NCI-H2081 treated with DMSO at 0.1 percent for 48 hours (cell line): ENCODE measurements around the gene CHCHD6.

Source experiments
- DNase-seq: peaks from one replicate; lab custom pipeline; 2025; lab: John Stamatoyannopoulos, UW

Gene CHCHD6

GRCh38 chr3:126668450-126669401, 35.3 kb upstream of the CHCHD6 start:
- DNase-seq, result no peak

DNA sequence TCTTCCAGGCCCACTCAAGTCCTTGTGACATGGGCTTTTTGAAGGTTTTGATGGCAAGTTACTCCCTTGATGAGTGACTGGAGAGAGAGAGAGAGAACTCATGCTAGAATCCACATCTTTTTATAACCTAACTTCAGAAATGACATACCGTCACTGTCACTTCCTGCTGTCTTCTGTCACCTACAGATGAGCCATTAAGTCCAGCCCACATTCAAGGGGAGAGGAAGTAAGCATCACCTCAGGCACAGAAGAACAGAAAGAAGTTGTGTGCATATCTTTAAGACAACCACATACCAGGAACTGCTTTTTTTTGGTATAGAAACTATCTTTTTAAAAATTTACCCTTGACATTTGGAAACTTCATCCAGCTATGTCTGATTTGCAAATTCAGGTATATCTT, 32.5 kb upstream of the CHCHD6 start:
- no peak for DNase-seq

GRCh38 chr3:126672340-126672739, 31.7 kb upstream of the CHCHD6 start:
- DNase-seq, result no peak

DNA sequence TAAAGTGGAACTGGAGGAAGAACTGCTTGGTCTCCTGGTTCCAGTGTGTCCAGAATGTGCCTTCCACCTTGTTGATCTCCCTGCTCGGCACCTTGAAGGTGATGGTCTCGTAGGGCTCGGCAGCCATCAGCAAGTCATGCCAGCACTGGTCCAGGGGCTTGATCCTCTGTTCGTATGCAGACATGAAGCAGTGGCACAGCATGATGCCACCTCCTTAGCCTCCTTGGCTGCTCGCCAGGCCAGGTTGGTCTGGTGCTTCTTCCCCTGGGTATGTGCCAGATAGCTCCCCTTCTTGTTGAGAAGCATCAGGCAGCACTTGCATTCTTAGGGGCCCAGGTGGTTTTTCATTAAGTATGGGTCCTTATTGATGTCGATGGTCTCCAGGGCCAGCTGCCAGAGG, 31.3 kb upstream of the CHCHD6 start:
- no peak for DNase-seq

DNA sequence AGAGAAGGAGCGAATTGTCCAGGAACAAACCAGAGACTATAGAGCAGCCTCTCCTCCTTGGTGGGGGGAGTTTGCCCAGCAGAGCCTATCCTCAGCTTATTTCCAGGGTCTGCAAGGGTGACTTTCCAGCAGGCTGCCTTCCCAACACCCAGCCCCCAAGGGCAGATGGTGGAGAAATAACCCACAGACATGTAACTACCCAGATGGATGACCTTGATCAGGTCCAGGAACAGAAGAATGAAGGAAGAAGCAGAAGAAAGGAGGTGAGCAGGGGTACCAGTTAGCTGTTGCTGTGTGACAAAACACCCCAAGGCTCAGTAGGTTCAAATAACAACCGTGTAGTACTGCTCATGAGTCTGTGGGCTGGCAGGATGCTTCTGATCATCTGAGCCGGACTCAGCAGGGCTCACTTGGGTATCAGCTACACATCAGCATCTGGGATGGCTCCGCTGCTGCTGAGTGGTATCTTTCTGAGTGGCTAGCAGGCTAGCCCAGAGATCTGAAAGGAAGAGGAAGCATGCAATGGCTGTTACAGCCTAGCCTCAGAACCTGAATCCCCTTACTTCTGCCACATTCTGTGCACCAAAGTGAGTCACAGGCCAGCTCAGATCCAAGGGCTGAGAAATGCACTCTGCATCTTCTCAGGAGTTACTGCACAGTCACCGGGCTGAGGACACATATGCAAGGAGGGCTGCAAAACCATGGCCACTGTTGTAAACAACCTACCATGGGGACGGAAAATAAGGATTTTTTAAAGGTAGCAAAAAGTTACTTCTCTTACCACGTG, 26.9 kb upstream of the CHCHD6 start:
- no peak for DNase-seq

DNA sequence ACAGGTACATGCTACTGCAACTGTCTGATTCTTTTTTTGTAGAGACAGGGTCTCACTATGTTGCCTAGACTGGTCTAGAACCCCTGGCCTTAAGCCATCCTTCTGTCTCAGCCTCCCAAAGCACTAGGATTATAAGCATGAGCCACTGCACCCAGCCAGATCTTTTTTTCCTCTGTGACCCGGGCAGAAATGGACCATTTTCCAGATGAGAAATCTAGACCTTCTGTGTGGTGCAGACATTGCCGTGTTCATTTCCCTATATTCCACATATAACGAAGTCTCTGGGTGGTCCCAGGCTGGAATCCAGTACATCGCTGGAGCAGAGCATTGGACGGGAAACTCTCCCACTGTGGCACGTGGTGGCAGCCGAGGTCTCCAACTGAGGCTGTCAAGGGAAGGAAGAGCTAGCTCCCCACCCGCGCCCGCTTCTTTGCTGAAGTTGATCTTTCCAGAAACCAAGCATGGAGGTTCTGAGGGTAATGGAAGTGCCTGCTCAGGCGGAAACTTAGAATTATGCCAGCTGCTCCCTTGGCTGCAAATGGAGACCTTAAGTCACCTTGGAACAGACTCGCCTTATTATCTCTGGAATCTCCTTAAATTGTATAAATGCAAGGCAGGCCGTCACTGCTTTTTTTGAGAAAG, 26.1 kb upstream of the CHCHD6 start:
- no peak for DNase-seq

- DNase-seq, result no peak
Measured at GRCh38 chr3:126678693-126679317, 25.2 kb upstream of the CHCHD6 start.

GRCh38 chr3:126679318-126679751, 24.7 kb upstream of the CHCHD6 start:
- DNase-seq, result peak; percentile 43

DNA sequence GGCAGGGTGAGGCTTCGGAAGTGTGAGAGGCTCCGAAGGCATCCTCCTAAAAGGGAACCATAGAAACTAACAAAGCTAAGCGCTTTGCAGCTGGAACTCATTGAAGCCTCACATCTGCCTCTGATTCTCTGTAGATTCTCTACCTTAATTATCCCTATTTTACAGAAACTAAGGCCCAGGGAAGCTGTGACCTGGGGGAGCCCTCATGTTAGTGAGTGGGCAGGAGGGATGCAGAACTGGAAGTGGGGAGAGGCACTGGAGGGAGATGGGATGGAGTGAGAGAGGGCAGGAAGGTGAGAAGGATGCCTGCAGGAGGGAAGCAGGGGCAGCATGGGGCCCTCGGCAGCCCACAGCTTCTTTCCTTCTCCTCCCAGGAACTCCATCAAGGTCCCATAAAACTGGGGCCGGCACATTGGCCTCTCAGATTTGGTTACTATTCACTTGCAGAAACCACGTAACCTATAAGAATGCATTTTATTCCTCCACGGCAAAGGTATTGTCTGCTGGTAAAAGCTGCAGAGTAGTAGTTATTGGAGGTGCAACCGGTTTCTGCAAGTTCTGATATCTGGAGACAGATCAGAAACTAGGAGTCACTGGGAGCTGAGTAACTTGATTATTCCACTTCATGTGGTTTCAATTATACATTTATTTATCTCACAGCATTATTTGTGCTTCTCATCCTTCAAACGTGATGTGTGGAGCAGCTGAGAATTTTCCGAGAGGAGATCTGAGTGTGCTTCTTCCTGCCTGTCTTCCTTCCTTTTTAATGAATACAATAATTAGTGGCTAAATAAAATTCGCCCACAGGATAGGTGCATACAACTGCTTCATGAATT, 24.0 kb upstream of the CHCHD6 start:
- no peak for DNase-seq

DNA sequence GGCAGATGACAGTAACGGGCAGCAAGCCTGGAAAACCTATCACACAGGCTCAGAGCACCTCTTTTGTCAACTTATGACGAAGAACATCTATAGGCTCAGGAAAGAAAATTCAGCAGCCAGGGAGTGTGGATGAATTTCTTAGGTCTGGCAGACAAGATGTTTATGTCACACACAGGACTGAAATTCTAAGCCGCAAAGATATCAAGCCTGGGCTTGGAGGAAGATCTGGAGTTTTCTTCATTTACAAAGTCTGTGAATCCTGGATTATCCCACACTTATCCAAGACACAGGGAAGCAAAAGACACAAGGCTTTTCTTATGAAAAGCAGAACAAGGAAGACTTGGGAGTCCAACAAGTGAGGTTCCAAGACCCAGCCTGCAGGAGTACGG, 23.4 kb upstream of the CHCHD6 start:
- no peak for DNase-seq

GRCh38 chr3:126682009-126682408, 22.0 kb upstream of the CHCHD6 start:
- DNase-seq, result no peak

GRCh38 chr3:126683069-126683468, 21.0 kb upstream of the CHCHD6 start:
- DNase-seq, result no peak

DNA sequence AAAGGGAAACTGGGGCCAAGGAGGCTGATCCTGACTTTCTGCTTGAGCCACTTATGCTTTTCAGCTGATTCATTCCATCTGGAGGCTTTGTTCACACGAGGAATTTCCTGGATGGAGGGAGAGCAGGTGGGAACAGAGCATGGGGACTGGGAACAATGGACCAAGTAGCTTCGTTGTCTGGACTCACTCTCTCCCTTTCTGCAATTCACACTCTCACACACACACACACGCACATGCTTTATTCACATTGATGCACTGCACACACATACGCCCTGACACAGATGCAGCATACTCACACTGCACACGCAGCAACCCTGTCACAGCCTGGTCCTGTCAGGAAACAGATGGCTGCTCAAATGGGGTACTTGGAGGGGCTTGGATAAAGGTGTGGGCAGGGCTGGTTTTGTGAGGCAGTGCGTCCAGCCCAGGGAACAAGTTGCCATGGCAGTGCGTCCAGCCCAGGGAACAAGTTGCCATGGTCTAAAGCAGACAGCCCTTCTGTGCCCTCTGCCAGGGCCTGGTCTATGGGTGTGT, 19.8 kb upstream of the CHCHD6 start:
- DNase-seq, result no peak

- DNase-seq, result no peak
Measured at GRCh38 chr3:126685021-126685420, 19.0 kb upstream of the CHCHD6 start.

- DNase-seq, result no peak
Measured at GRCh38 chr3:126685493-126685892, 18.5 kb upstream of the CHCHD6 start.

- no peak for DNase-seq
Measured at GRCh38 chr3:126691765-126692164, 12.3 kb upstream of the CHCHD6 start.

DNA sequence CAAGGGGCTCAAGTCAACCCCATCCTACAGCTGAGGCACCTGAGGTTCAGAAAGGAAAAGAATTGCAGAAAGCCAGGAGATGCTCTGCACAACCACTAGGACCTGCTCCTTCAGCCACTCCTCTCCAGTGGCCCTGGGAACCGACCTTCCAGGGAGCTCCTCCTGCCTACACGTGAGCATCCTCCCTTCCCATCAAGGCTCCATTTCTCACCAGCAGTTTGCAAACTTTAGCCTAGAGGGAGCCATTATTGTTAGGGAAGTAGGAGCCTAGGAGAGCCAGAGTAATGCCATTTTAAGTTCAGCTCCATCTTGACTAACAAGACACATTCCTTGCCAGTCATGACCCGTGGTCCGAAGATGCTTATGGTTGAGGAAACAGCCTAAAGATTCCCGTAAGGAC, 11.2 kb upstream of the CHCHD6 start:
- DNase-seq, result no peak

GRCh38 chr3:126693921-126694320, 10.1 kb upstream of the CHCHD6 start:
- DNase-seq, result no peak

GRCh38 chr3:126696701-126697267, 7.3 kb upstream of the CHCHD6 start:
- no peak for DNase-seq

- no peak for DNase-seq
Measured at GRCh38 chr3:126699011-126699410, 5.0 kb upstream of the CHCHD6 start.
